Osteocyte (in vitro differentiated cells): ENCODE results near the gene EPHA6. TPM values are rescaled to one million over a fixed set of nuclear protein-coding genes. Genes with fewer than 3 reads are reported as not detected.
"Not testable (repeated sequence)": the region's sequence is repeated elsewhere in the genome, so short reads cannot be mapped to it uniquely, and the experiment has no call there.

ENCODE experiments used
- DNase-seq: peaks from one replicate; pipeline ENCODE4 v3.0.0; 2021; ENCODE audit warnings: mixed read lengths; ENCODE audit not compliant: unreplicated experiment; ENCODE audit errors: extremely low spot score
- H3K27ac Mint-ChIP-seq: one replicate; pipeline ENCODE4 v1.8.0; 2021; ENCODE audit warnings: mild to moderate bottlenecking, mixed read lengths; ENCODE audit not compliant: unreplicated experiment
- H3K27me3 Mint-ChIP-seq: one replicate; pipeline ENCODE4 v1.8.0; 2021; ENCODE audit warnings: mixed read lengths; ENCODE audit not compliant: unreplicated experiment
- H3K36me3 Mint-ChIP-seq: one replicate; pipeline ENCODE4 v1.8.0; 2021; ENCODE audit warnings: mixed read lengths; ENCODE audit not compliant: unreplicated experiment
- H3K4me1 Mint-ChIP-seq: one replicate; pipeline ENCODE4 v1.8.0; 2021; ENCODE audit warnings: mixed read lengths; ENCODE audit not compliant: unreplicated experiment
- H3K4me3 Mint-ChIP-seq: one replicate; pipeline ENCODE4 v1.8.0; 2021; ENCODE audit warnings: mild to moderate bottlenecking, moderate library complexity, mixed read lengths; ENCODE audit not compliant: unreplicated experiment
- H3K9me3 Mint-ChIP-seq: one replicate; pipeline ENCODE4 v1.8.0; 2021; ENCODE audit warnings: mixed read lengths; ENCODE audit not compliant: unreplicated experiment
- total RNA-seq: library from RNA; stranded (reverse); gene quantifications from 2 replicates; pipeline ENCODE4 v1.2.1, GENCODE V29; 2021
- TF ChIP-seq, protein P1 (sequence below): fragments of 200-600 bp; sonication (generic); IDR thresholded peaks from 2 replicates; pipeline ENCODE4 v1.5.0; 2021; ENCODE audit warnings: antibody characterized with exemption, mild to moderate bottlenecking, moderate library complexity

The EPHA6 gene
- total RNA-seq, 1 donor from 2014 or later = 0.51 TPM

GRCh38 chr3:97464035-97464434 is 649.6 kb downstream of the EPHA6 start:
- H3K27me3 Mint-ChIP-seq = peaks cover 2% of the 10 kb centered on the region
- no peak for DNase-seq
- TF ChIP-seq, protein P1, sequence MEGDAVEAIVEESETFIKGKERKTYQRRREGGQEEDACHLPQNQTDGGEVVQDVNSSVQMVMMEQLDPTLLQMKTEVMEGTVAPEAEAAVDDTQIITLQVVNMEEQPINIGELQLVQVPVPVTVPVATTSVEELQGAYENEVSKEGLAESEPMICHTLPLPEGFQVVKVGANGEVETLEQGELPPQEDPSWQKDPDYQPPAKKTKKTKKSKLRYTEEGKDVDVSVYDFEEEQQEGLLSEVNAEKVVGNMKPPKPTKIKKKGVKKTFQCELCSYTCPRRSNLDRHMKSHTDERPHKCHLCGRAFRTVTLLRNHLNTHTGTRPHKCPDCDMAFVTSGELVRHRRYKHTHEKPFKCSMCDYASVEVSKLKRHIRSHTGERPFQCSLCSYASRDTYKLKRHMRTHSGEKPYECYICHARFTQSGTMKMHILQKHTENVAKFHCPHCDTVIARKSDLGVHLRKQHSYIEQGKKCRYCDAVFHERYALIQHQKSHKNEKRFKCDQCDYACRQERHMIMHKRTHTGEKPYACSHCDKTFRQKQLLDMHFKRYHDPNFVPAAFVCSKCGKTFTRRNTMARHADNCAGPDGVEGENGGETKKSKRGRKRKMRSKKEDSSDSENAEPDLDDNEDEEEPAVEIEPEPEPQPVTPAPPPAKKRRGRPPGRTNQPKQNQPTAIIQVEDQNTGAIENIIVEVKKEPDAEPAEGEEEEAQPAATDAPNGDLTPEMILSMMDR = no peak
- H3K36me3 Mint-ChIP-seq = no peaks in the 10 kb centered on the region
- no peak overlapping the region for H3K4me3 Mint-ChIP-seq
- H3K27ac Mint-ChIP-seq = no peak overlapping the region
- H3K4me1 Mint-ChIP-seq = no peaks in the 10 kb centered on the region
- H3K9me3 Mint-ChIP-seq = no peaks in the 10 kb centered on the region

- DNase-seq = no peak
- H3K27me3 Mint-ChIP-seq = peaks cover 5% of the 10 kb centered on the region
- no peak overlapping the region for H3K4me3 Mint-ChIP-seq
- no peaks in the 10 kb centered on the region for H3K4me1 Mint-ChIP-seq
- H3K9me3 Mint-ChIP-seq = no peaks in the 10 kb centered on the region
- TF ChIP-seq, protein P1 = no peak
- H3K36me3 Mint-ChIP-seq = no peaks in the 10 kb centered on the region
- H3K27ac Mint-ChIP-seq = no peak overlapping the region
Measured at GRCh38 chr3:97470481-97470880, 656.1 kb downstream of the EPHA6 start.

- no peak for DNase-seq
- H3K9me3 Mint-ChIP-seq = no peaks in the 10 kb centered on the region
- no peak overlapping the region for H3K27ac Mint-ChIP-seq
- TF ChIP-seq, protein P1 = no peak
- peaks cover 2% of the 10 kb centered on the region for H3K27me3 Mint-ChIP-seq
- H3K36me3 Mint-ChIP-seq = no peaks in the 10 kb centered on the region
- H3K4me3 Mint-ChIP-seq = no peak overlapping the region
- no peaks in the 10 kb centered on the region for H3K4me1 Mint-ChIP-seq
Measured at GRCh38 chr3:97479740-97480139, 665.3 kb downstream of the EPHA6 start.

- H3K4me3 Mint-ChIP-seq, H3K4me1 Mint-ChIP-seq, H3K27ac Mint-ChIP-seq, H3K9me3 Mint-ChIP-seq, DNase-seq, H3K27me3 Mint-ChIP-seq, H3K36me3 Mint-ChIP-seq: not testable (repeated sequence)
Measured at GRCh38 chr3:97480696-97481289, 666.4 kb downstream of the EPHA6 start.

- TF ChIP-seq, protein P1 = no peak
- no peak for DNase-seq
- Mint-ChIP-seq H3K4me1 (no peaks in the 10 kb centered on the region), H3K27ac (no peak overlapping the region), H3K4me3 (no peak overlapping the region), H3K9me3 (no peaks in the 10 kb centered on the region), H3K36me3 (no peaks in the 10 kb centered on the region), H3K27me3 (peaks cover 2% of the 10 kb centered on the region)
Measured at GRCh38 chr3:97481416-97481815, 667.0 kb downstream of the EPHA6 start.

DNA sequence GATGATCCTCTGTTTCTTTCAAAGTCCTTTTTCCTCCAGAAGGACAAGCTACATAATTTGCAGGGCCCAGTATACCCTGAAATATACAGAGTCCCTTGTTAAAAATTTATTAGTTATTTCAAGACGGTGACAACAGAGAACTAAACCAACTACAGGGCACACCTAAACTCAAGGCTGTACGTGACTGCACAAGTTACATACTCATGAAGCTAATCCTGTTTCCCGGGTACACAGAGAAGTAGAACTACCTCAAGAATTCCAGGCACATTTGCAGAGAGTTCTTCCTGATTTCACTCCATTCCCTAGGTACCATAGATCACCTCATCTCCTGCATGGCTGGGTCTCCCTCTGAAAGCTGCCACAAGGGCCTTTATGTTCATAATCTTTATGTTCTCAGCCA is 670.8 kb downstream of the EPHA6 start:
- no peak overlapping the region for H3K27ac Mint-ChIP-seq
- no peaks in the 10 kb centered on the region for H3K36me3 Mint-ChIP-seq
- TF ChIP-seq, protein P1 = no peak
- no peak overlapping the region for H3K4me3 Mint-ChIP-seq
- DNase-seq = no peak
- H3K27me3 Mint-ChIP-seq = no peaks in the 10 kb centered on the region
- H3K4me1 Mint-ChIP-seq = no peaks in the 10 kb centered on the region
- no peaks in the 10 kb centered on the region for H3K9me3 Mint-ChIP-seq
